Frontal cortex (tissue), 4 donors: Measurements from ENCODE around the gene PTPRB. TPM values are rescaled to one million over a fixed set of nuclear protein-coding genes. Genes with fewer than 3 reads are reported as not detected.
A peak's percentile ranks its signal among the peaks of the same experiment; 100 is the strongest.

Source experiments
- DNase-seq, 2 donors: peaks; one replicate each; pipeline ENCODE4 v3.0.0; 2012; ENCODE audit warnings: low spot score in 2 of 2
- FAIRE-seq: peaks from 2 replicates; lab custom pipeline; 2012; peaks lifted over from hg19 to GRCh38; lab: Jason Lieb, UNC
- total RNA-seq: library from RNA; depleted of rRNA; stranded (reverse); fragments of >200 nt; gene quantifications from one replicate; pipeline ENCODE4 v1.2.3, GENCODE V29; 2014
- donor health status: control.
- donor health status: control.
- donor health status: control.

The PTPRB gene
- 4.5 TPM for total RNA-seq

- FAIRE-seq (no peak), DNase-seq (no peak)
Measured at GRCh38 chr12:70637303-70638085, at the start of gene PTPRB. TSS of gene PTPRB (minus strand) at chr12:70637429. CDS start at chr12:70637395, 34 bp downstream.

GRCh38 chr12:70686907-70687306 lies 49.7 kb upstream of the PTPRB start:
- no peak for FAIRE-seq
- DNase-seq, result no peak

- DNase-seq (no peak), FAIRE-seq (no peak)
Measured at GRCh38 chr12:70686299-70686698, 49.1 kb upstream of the PTPRB start.

- DNase-seq, result no peak
- FAIRE-seq, result no peak
Measured at GRCh38 chr12:70683976-70684375, 46.7 kb upstream of the PTPRB start.

- no peak for FAIRE-seq
Measured at GRCh38 chr12:70671698-70672097, 34.5 kb upstream of the PTPRB start.

GRCh38 chr12:70670948-70671347 lies 33.7 kb upstream of the PTPRB start:
- DNase-seq, result no peak
- no peak for FAIRE-seq

More at GRCh38 chr12:70671698-70672097, 34.5 kb upstream of the PTPRB start:
- DNase-seq, result no peak

- FAIRE-seq (no peak), DNase-seq (no peak)
Measured at GRCh38 chr12:70667253-70667652, 30.0 kb upstream of the PTPRB start.

GRCh38 chr12:70666364-70666763 lies 29.1 kb upstream of the PTPRB start:
- DNase-seq (no peak), FAIRE-seq (peak; percentile 17)

GRCh38 chr12:70664465-70664881 lies 27.2 kb upstream of the PTPRB start:
- DNase-seq, result peak in 1 of 2 donors; percentile 9
- FAIRE-seq, result no peak

- no peak for DNase-seq
- no peak for FAIRE-seq
Measured at GRCh38 chr12:70663838-70664237, 26.6 kb upstream of the PTPRB start.

GRCh38 chr12:70661466-70662161 lies 24.4 kb upstream of the PTPRB start:
- FAIRE-seq, result no peak
- no peak for DNase-seq

- FAIRE-seq (no peak), DNase-seq (no peak)
Measured at GRCh38 chr12:70660620-70661219, 23.5 kb upstream of the PTPRB start.

- FAIRE-seq, result no peak
Measured at GRCh38 chr12:70660002-70660604, 22.9 kb upstream of the PTPRB start.

GRCh38 chr12:70659077-70659606 lies 21.9 kb upstream of the PTPRB start:
- FAIRE-seq (no peak), DNase-seq (no peak)

More at GRCh38 chr12:70660002-70660604, 22.9 kb upstream of the PTPRB start:
- DNase-seq, result no peak

GRCh38 chr12:70657616-70658286 lies 20.5 kb upstream of the PTPRB start:
- FAIRE-seq (no peak), DNase-seq (no peak)

GRCh38 chr12:70652451-70652850 lies 15.2 kb upstream of the PTPRB start:
- DNase-seq (no peak), FAIRE-seq (no peak)

GRCh38 chr12:70648831-70649230 lies 11.6 kb upstream of the PTPRB start:
- no peak for FAIRE-seq

GRCh38 chr12:70648191-70648590 lies 11.0 kb upstream of the PTPRB start:
- FAIRE-seq (no peak), DNase-seq (no peak)

More at GRCh38 chr12:70648831-70649230, 11.6 kb upstream of the PTPRB start:
- no peak for DNase-seq

GRCh38 chr12:70646850-70647249 lies 9.6 kb upstream of the PTPRB start:
- FAIRE-seq (no peak), DNase-seq (no peak)
